ENCODE data around the gene GNG8. TPM values are rescaled to one million over a fixed set of nuclear protein-coding genes. Genes with fewer than 3 reads are reported as not detected.

The GNG8 gene
- total RNA-seq, 4 donors from 2014 or later, result not detected

GRCh38 chr19:46654621-46655152, 18.7 kb upstream of the GNG8 start:
- TF ChIP-seq CTCF (IDR thresholded peaks at IDR 0.05; ENCODE audit: low read depth), result no peak

GRCh38 chr19:46650445-46650844, 14.4 kb upstream of the GNG8 start:
- TF ChIP-seq CTCF (IDR thresholded peaks at IDR 0.05; ENCODE audit: low read depth), result no peak

GRCh38 chr19:46648961-46649960, 13.3 kb upstream of the GNG8 start:
- no peak for TF ChIP-seq CTCF (IDR thresholded peaks at IDR 0.05; ENCODE audit: low read depth)

- TF ChIP-seq CTCF (IDR thresholded peaks at IDR 0.05; ENCODE audit: low read depth), result no peak
Observed at GRCh38 chr19:46648060-46648960, 12.3 kb upstream of the GNG8 start.

GRCh38 chr19:46646402-46646801, 10.4 kb upstream of the GNG8 start:
- TF ChIP-seq CTCF (IDR thresholded peaks at IDR 0.05; ENCODE audit: low read depth), result no peak

- TF ChIP-seq CTCF (IDR thresholded peaks at IDR 0.05; ENCODE audit: low read depth), result no peak
Observed at GRCh38 chr19:46644720-46645119, 8.7 kb upstream of the GNG8 start.

Measured in subcutaneous adipose tissue (tissue), 4 donors.